ENCODE results near the gene METRN. TPM values are rescaled to one million over a fixed set of nuclear protein-coding genes. Genes with fewer than 3 reads are reported as not detected.

The METRN gene
- total RNA-seq, 4 donors from 2014 or later, result 56.5 to 143 (median 78.0) TPM

GRCh38 chr16:729768-730665, 15.1 kb downstream of the METRN start:
- Histone ChIP-seq H3K4me1 (peaks cover 26 to 35% (median 32%) of the 10 kb centered on the region in 4 donors), H3K27ac (replicated peaks in 1 of 4) (no peak overlapping the region), H3K9me3 (no peaks in the 10 kb centered on the region), H3K4me3 (no peak overlapping the region), H3K27me3 (peaks cover 0 to 43% (median 24%) of the 10 kb centered on the region in 4 donors), H3K36me3 (peaks cover 24 to 54% (median 49%) of the 10 kb centered on the region in 4 donors)
- 80% methylated on average over 15 of the region's 37 CpGs for WGBS
- no peak for DNase-seq (ENCODE audit: extremely low spot score)
- TF ChIP-seq EP300 (IDR thresholded peaks at IDR 0.05), result no peak
- TF ChIP-seq CTCF (IDR thresholded peaks at IDR 0.05), result no peak
- no peak for TF ChIP-seq POLR2AphosphoS5 (IDR thresholded peaks at IDR 0.05)
- intact Hi-C loops (cut with DNase I), result no loop called here

DNA sequence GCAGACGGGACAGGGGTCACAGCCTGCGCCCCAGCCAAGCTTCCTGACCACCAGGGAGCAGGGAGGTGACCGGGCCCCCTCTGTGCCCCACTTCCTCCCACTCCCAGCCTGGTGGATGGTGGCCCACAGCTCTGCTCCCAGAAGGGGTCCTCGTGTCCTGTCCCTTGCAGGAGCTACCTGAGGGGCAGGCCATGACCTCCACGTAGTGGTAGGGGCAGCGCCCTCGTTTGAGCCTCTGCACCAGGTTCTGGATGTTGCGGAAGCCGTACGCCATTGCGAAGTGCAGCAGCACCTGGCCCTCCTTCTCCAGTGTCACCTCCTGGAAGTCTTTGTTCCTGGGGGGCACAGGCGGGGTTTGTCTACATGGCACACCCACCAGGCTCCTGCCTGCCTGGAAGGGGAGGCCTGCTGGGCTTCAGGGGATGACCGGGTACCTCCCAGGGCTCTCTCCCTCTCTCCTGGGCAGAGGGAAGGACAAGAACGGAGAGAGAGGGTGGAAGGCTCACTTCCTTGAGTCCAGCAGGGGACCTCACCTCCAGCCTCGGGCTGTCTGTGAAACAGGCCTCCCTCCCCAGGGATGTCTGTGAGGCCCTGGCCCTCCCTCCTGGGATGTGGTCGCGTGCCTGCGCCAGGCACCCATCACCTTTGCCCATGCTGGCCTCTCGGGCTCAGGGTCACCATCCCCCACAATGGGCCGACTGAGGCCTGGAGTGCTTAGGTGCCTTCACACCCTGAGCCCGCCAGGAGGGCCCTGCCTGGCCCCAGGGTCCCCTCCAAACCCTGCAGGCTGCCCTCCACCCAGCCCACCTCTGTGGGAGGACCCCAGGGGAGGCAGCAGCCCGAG, 16.0 kb downstream of the METRN start:
- no peak for TF ChIP-seq CTCF (IDR thresholded peaks at IDR 0.05)
- TF ChIP-seq EP300 (IDR thresholded peaks at IDR 0.05), result no peak
- no peak for TF ChIP-seq POLR2A (IDR thresholded peaks at IDR 0.05; ENCODE audit: low read depth)
- TF ChIP-seq POLR2AphosphoS5 (IDR thresholded peaks at IDR 0.05), result no peak
- Histone ChIP-seq H3K9me3 (no peaks in the 10 kb centered on the region), H3K4me1 (peaks cover 26 to 35% (median 32%) of the 10 kb centered on the region in 4 donors), H3K27me3 (peaks cover 0 to 35% (median 21%) of the 10 kb centered on the region in 4 donors), H3K36me3 (peaks cover 29 to 62% (median 58%) of the 10 kb centered on the region in 4 donors), H3K4me3 (no peak overlapping the region), H3K27ac (replicated peaks in 1 of 4) (no peak overlapping the region)
- no peak for DNase-seq (ENCODE audit: extremely low spot score)
- 79% methylated on average over 17 of the region's 22 CpGs for WGBS
- intact Hi-C loops (cut with DNase I), result no loop called here

DNA sequence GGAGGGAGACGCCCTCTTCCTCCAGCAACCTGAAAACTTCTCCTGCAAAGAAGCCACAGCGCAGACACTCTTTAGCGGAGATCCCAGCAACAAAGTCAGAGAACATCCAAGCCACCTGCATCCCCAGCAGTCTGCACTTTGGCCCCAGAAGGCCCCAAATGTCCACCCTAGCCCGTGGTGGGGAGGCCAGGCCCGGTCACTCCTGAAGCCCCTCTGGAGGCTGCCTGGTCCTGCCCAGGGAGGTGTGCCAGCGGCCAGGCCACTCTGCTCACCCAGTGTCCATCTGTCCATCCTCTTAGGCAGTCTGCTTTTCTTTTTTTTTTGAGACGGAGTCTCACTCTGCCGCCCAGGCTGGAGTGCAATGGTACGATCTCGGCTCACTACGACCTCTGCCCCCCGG, 17.4 kb downstream of the METRN start:
- intact Hi-C loops (cut with DNase I), result no loop called here
- peaks cover 0 to 20% (median 8%) of the 10 kb centered on the region in 4 donors for H3K27me3 ChIP-seq
- 93% methylated on average over 11 of the region's 12 CpGs for WGBS
- DNase-seq (ENCODE audit: extremely low spot score), result no peak
- peaks cover 17 to 20% (median 18%) of the 10 kb centered on the region in 4 donors for H3K4me1 ChIP-seq
- no peak overlapping the region for H3K27ac ChIP-seq (replicated peaks in 1 of 4)
- no peak overlapping the region for H3K4me3 ChIP-seq
- peaks cover 43 to 77% (median 72%) of the 10 kb centered on the region in 4 donors for H3K36me3 ChIP-seq
- no peaks in the 10 kb centered on the region for H3K9me3 ChIP-seq
- TF ChIP-seq POLR2AphosphoS5 (IDR thresholded peaks at IDR 0.05), result no peak
- TF ChIP-seq CTCF (IDR thresholded peaks at IDR 0.05), result no peak
- no peak for TF ChIP-seq EP300 (IDR thresholded peaks at IDR 0.05)
- TF ChIP-seq POLR2A (IDR thresholded peaks at IDR 0.05; ENCODE audit: low read depth), result no peak

GRCh38 chr16:732936-733335, 18.0 kb downstream of the METRN start:
- intact Hi-C loops (cut with DNase I), result no loop called here
- Histone ChIP-seq H3K27me3 (peaks cover 0 to 14% (median 4%) of the 10 kb centered on the region in 4 donors), H3K9me3 (no peaks in the 10 kb centered on the region), H3K4me3 (no peak overlapping the region), H3K27ac (replicated peaks in 1 of 4) (no peak overlapping the region), H3K4me1 (peaks cover 11 to 14% (median 12%) of the 10 kb centered on the region in 4 donors), H3K36me3 (peaks cover 44 to 83% (median 78%) of the 10 kb centered on the region in 4 donors)
- WGBS, result 85% methylated on average over 5 of the region's 13 CpGs
- TF ChIP-seq EP300 (IDR thresholded peaks at IDR 0.05), result no peak
- DNase-seq (ENCODE audit: extremely low spot score), result no peak

Data from esophagus muscularis mucosa (tissue), 4 donors.